ENCODE results near the gene PDZD2. TPM values are rescaled to one million over a fixed set of nuclear protein-coding genes. Genes with fewer than 3 reads are reported as not detected.

The PDZD2 gene
- total and polyA plus RNA-seq, 2 donors (not counting 3 experiments of a cell fraction or from before 2014, with no cell fraction given) = 0.66 to 6.9 TPM

- Histone ChIP-seq H3K4me1 (ENCODE audit: control insufficient read depth, extremely low read depth, insufficient read depth, low read length) (peaks cover 11% of the 10 kb centered on the region), H3K4me2 (ENCODE audit: insufficient read depth, low read length) (no peak overlapping the region), H2AFZ (ENCODE audit: low read depth, low read length) (no peak overlapping the region), H3K27ac (ENCODE audit: insufficient read depth, low read depth, low read length) (no peak overlapping the region), H3K27me3 (ENCODE audit: control insufficient read depth in 2 of 2, insufficient read depth in 2 of 2, low read length in 2 of 2) (no peaks in the 10 kb centered on the region), H3K79me2 (ENCODE audit: control insufficient read depth, insufficient read depth, low read length) (no peaks in the 10 kb centered on the region), H3K9me3 (replicated peaks; ENCODE audit: control insufficient read depth, insufficient read depth, low read length) (no peaks in the 10 kb centered on the region), H3K9ac (replicated peaks; ENCODE audit: extremely low read depth, insufficient read depth, low read length) (no peak overlapping the region), H3K36me3 (ENCODE audit: control insufficient read depth in 2 of 2, extremely low read depth in 1 of 2, insufficient read depth in 2 of 2, low read length in 2 of 2) (no peaks in the 10 kb centered on the region), H3K9me1 (replicated peaks; ENCODE audit: control insufficient read depth, extremely low read depth, insufficient read depth, low read length) (no peaks in the 10 kb centered on the region), H3K4me3 (replicated peaks in 1 of 3; ENCODE audit: insufficient read depth in 1 of 3, low read depth in 1 of 3, low read length in 3 of 3) (no peak overlapping the region), H4K20me1 (replicated peaks; ENCODE audit: control insufficient read depth, extremely low read depth, insufficient read depth, low read length) (no peaks in the 10 kb centered on the region)
- dilution Hi-C loops (cut with MboI; ENCODE audit: extremely low pct_ligation_motif_present, low sequenced_read_pairs) = no loop called here
- TF ChIP-seq POLR2A (IDR thresholded peaks at IDR 0.05; ENCODE audit: low read depth, low read length) (no peak), CTCF (IDR thresholded peaks at IDR 0.05; ENCODE audit: extremely low read depth in 1 of 2, insufficient read depth in 1 of 2, low read depth in 1 of 2, low read length in 2 of 2) (peak; percentile 69 to 76)
- BruUV-seq (replicated peaks) = no TSS peak
- intact Hi-C loops (cut with micrococcal nuclease) = loop anchor here (1.0 to 5.0 kb wide), 5 partner anchors 61 to 512 kb away; no protein-coding TSS in a partner anchor
- ChIA-PET CTCF (interaction anchor here (0.6 to 4.2 kb wide), 53 partner anchors 9 to 575 kb away, joined by 3 to 100 read pairs (median 4); partner anchors contain the start of genes C5orf22, DROSHA, GOLPH3 and PDZD2), POLR2A (no interaction called here)
- DNase-seq (ENCODE audit: low read depth, low spot score) = peak; percentile 77
- peak; percentile 92 for FAIRE-seq
These were observed 454.2 kb downstream of the PDZD2 start for GRCh38 chr5:32092938-32093812.

GRCh38 chr5:32094691-32095090 lies 455.8 kb downstream of the PDZD2 start:
- Histone ChIP-seq H3K36me3 (ENCODE audit: control insufficient read depth in 2 of 2, extremely low read depth in 1 of 2, insufficient read depth in 2 of 2, low read length in 2 of 2) (no peaks in the 10 kb centered on the region), H3K79me2 (ENCODE audit: control insufficient read depth, insufficient read depth, low read length) (no peaks in the 10 kb centered on the region), H3K27ac (ENCODE audit: insufficient read depth, low read depth, low read length) (no peak overlapping the region), H3K4me2 (ENCODE audit: insufficient read depth, low read length) (no peak overlapping the region), H4K20me1 (replicated peaks; ENCODE audit: control insufficient read depth, extremely low read depth, insufficient read depth, low read length) (no peaks in the 10 kb centered on the region), H3K9me1 (replicated peaks; ENCODE audit: control insufficient read depth, extremely low read depth, insufficient read depth, low read length) (no peaks in the 10 kb centered on the region), H3K27me3 (ENCODE audit: control insufficient read depth in 2 of 2, insufficient read depth in 2 of 2, low read length in 2 of 2) (no peaks in the 10 kb centered on the region), H2AFZ (ENCODE audit: low read depth, low read length) (no peak overlapping the region), H3K9me3 (replicated peaks; ENCODE audit: control insufficient read depth, insufficient read depth, low read length) (no peaks in the 10 kb centered on the region), H3K4me3 (replicated peaks in 1 of 3; ENCODE audit: insufficient read depth in 1 of 3, low read depth in 1 of 3, low read length in 3 of 3) (no peak overlapping the region), H3K9ac (replicated peaks; ENCODE audit: extremely low read depth, insufficient read depth, low read length) (no peak overlapping the region), H3K4me1 (ENCODE audit: control insufficient read depth, extremely low read depth, insufficient read depth, low read length) (peaks cover 26% of the 10 kb centered on the region)
- POLR2A ChIA-PET = no interaction called here
- no peak for FAIRE-seq
- dilution Hi-C loops (cut with MboI; ENCODE audit: extremely low pct_ligation_motif_present, low sequenced_read_pairs) = no loop called here
- TF ChIP-seq CTCF (IDR thresholded peaks at IDR 0.05; ENCODE audit: extremely low read depth in 1 of 2, insufficient read depth in 1 of 2, low read depth in 1 of 2, low read length in 2 of 2) = no peak
- TF ChIP-seq JUN (IDR thresholded peaks at IDR 0.05; ENCODE audit: borderline replicate concordance, insufficient read depth, insufficient read length, low read depth) = no peak
- no peak for TF ChIP-seq MAX (IDR thresholded peaks at IDR 0.05; ENCODE audit: insufficient read depth, insufficient read length)
- TF ChIP-seq GATA2 (IDR thresholded peaks at IDR 0.05; ENCODE audit: insufficient read depth, insufficient read length, low read depth, low read length) = no peak
- TF ChIP-seq POLR2A (IDR thresholded peaks at IDR 0.05; ENCODE audit: low read depth, low read length) = no peak
- no peak for TF ChIP-seq FOS (IDR thresholded peaks at IDR 0.05; ENCODE audit: borderline replicate concordance, insufficient read depth, low read length)
- no peak for TF ChIP-seq POLR2AphosphoS5 (IDR thresholded peaks at IDR 0.05; ENCODE audit: insufficient read depth, low read depth, low read length)
- no peak for TF ChIP-seq MYC (IDR thresholded peaks at IDR 0.05; ENCODE audit: low read depth, low read length)
- no peak for TF ChIP-seq EZH2 (IDR thresholded peaks at IDR 0.05; ENCODE audit: borderline replicate concordance, low read depth, low read length, severe bottlenecking)
- no TSS peak for BruUV-seq (replicated peaks)
- DNase-seq (ENCODE audit: low read depth, low spot score) = no peak
- intact Hi-C loops (cut with micrococcal nuclease) = loop anchor here (5.0 kb wide), 2 partner anchors 62 to 493 kb away; partner anchors contain the start of gene SUB1
- CTCF ChIA-PET = interaction anchor here (1.3 to 4.2 kb wide), 2 partner anchors 18 to 269 kb away, joined by 4 to 100 read pairs; no protein-coding TSS in a partner anchor

All from endothelial cell of umbilical vein (primary cell).